Stimulated activated CD8-positive, alpha-beta memory T cell treated with anti-CD3 and anti-CD28 coated beads, Interleukin-4, amount 100 ng/mL, for 24 hours (primary cell): ENCODE data around the gene ASTN1.

Experiments
- DNase-seq: peaks from one replicate; pipeline ENCODE4 v3.0.0-alpha.2; 2020; ENCODE audit warnings: low read depth

The ASTN1 gene

GRCh38 chr1:176926330-176927086 is 238.0 kb downstream of the ASTN1 start:
- DNase-seq, result no peak

DNA sequence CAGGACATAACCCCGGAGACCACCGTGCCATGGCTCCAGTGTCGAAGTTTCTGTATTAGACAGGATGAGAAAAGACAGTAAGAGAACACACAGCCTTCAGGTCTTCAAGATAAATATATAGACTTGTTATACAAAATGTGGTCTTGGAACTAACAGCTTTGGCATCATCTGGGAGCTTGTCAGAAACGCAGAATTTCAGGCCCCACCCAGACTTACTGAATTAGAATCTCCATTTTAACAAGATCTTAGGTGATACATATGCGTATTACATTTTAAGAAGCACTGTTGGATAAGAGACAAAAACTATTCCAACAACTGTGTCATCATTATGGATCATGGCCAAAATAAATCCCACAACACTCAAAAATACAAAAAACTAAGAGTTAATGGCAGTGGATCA is 239.3 kb downstream of the ASTN1 start:
- DNase-seq, result no peak

- DNase-seq, result no peak
These were observed 241.2 kb downstream of the ASTN1 start for GRCh38 chr1:176923283-176923682.

GRCh38 chr1:176919386-176920378 is 244.8 kb downstream of the ASTN1 start:
- no peak for DNase-seq

- DNase-seq, result no peak
These were observed 258.9 kb downstream of the ASTN1 start for GRCh38 chr1:176905648-176906047.

GRCh38 chr1:176904057-176904751 is 260.3 kb downstream of the ASTN1 start:
- no peak for DNase-seq

GRCh38 chr1:176903474-176903873 is 261.0 kb downstream of the ASTN1 start:
- no peak for DNase-seq

DNA sequence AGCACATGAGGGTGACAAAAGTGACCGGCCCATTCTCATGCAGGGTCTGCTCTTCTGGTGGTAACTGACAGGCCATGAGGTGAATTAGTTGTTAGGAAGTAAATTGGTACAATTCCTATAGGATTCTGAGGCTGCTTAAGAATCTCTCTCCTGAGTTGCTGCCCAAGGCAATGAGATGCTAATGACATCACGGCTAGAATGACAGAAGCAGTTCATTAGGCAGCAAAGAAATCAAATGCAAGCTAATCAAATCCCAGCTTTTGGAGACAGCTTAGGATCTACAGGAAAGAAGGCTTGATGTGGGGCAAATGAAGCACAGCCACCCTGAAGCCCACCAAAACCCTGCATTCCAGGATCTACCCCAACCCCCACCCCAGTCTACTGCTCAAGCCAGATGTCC is 265.2 kb downstream of the ASTN1 start:
- DNase-seq, result no peak

GRCh38 chr1:176897350-176898236 is 266.9 kb downstream of the ASTN1 start:
- DNase-seq, result no peak

- DNase-seq, result no peak
These were observed 268.3 kb downstream of the ASTN1 start for GRCh38 chr1:176896216-176896615.

DNA sequence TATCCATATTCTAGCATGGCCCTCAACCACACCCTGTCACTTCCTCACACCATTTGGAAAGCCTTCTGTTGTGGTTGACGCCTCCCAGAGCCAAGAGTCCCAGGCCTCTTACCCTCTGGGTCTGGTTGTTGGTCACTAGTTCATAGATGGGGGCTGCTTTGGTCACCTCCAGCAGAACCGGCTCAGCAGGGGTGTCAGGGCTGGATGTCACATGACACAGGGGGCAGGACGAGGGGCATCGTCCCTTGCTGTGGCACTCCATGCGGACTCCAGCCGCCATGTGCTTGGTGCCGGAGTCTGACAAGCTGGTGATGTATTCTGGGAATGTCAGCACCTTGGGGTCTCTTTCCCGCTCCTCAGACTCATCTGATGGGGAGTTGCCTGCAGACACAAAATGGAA is 270.1 kb downstream of the ASTN1 start:
- no peak for DNase-seq

- no peak for DNase-seq
These were observed 270.7 kb downstream of the ASTN1 start for GRCh38 chr1:176893625-176894352.

- no peak for DNase-seq
These were observed 276.0 kb downstream of the ASTN1 start for GRCh38 chr1:176888471-176889032.

DNA sequence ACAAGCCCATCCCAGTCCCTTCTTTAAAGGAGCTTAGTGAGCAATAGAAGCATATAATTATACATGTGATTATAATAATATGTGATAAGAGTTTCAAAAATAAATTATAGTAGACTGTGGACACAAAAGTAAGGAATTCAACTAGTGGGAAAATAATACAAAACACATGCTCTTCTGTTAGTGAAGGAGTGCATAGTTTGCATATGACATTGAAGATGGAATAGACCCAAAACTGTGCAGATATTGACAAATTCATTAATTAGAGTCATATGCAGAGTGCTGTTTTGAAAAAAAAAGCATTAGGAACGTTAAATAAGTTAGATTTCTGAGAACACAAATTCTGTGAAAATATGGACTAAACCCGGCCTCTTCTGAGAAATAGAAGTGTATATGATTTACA is 278.8 kb downstream of the ASTN1 start:
- DNase-seq, result no peak

DNA sequence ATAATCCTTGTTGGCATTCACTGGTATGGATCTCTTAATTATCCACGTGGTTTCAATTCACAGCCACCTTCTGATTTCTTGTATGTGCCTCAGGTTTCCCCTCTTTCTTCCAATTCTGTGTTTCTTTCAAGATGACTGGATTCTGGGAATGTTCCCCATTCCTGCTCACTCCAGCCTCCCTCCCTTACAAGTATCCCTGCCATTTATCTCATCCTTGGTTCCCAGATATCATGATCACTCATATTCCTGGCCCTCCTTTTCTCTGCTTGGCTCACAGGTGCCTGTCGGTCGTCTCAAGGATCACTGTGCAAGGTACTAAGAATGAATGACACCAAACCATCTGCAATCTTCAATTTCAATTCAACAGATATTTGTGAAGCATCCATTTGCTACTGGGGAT is 279.2 kb downstream of the ASTN1 start:
- no peak for DNase-seq

DNA sequence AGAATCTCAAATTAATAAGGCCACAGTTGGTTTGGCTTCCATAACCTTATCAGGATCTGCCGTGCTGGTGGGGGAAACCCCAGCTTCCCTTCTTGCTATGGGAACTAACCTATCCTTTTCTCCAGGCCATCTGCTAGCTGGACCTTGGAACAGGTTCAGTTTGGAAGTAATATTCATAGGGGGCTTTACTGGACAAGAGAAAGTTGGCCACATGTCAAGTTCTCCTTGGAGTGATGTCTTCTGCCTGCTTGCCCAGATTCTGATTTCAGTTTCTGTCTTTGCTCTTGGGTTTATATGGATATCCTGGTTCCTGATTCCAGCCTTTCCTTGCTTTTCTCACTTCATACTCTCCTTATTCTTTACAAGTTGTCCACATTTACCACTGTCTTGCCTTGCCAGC is 279.6 kb downstream of the ASTN1 start:
- DNase-seq, result no peak

DNA sequence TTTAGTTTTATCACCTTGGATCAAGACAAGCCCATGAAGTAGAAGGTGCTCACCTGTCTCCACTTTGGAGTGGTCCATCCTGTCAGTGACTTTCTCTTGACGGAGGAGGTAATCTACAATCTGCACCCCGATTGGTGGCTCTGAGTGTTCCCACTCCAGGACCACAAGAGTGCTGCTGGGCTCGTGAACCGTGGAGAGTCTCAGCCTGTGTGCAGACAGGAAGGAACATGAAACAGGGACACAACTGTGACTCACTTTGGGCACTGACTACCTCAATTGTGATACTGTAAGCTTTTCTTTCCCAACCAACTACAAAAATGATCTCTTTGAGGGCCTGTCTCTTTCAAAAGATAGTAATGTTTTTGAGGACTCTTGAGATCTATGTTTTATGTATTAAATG is 280.2 kb downstream of the ASTN1 start:
- DNase-seq, result no peak

- peak; percentile 2 for DNase-seq
These were observed 283.4 kb downstream of the ASTN1 start for GRCh38 chr1:176880955-176881595.

DNA sequence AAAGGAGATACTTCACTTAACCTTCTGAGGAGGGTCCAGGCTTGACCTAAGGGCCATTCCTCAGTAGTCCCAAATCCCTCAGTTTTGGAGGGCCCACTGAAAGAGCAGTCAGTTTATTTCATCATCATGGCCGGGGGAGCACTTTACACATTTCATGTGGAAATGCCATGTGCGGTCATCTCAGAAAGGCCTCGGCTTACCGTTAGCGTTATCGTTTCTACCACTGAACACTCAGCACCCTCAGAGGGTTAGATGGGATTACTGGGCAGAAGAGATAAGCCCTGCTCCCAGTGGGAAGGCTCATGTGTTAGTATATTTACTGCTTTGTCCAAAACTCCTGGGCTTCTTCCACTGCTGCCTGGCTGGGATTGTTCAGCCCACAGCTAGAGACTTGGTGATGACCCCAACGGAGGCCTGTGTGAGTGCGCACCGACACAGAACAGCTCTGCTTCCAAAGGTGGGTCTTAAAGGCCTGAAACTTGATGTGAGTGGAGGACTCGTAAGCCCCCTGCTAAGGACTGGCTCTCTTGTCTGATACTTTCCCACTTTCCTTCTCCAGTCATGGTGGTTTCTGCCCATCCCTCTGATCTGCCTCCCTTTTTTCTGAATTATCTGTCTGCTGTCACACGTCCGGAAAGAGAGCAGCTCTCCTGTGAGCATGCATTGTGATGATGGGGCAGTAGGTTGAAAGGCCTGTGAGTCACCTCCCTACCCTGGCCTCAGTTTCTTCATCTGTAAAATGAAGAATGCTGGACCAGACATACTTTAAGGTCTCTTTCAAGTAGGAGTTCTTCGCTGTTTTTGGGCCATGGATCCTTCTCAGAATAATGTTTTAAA is 284.5 kb downstream of the ASTN1 start:
- DNase-seq, result no peak
